ENCODE results near the gene PPP6R3. TPM values are rescaled to one million over a fixed set of nuclear protein-coding genes. Genes with fewer than 3 reads are reported as not detected.
"Not testable (repeated sequence)": the region's sequence is repeated elsewhere in the genome, so short reads cannot be mapped to it uniquely, and the experiment has no call there.

The PPP6R3 gene
- polyA plus RNA-seq, 3 donors from 2014 or later = 18.2 to 48.4 (median 29.8) TPM

DNA sequence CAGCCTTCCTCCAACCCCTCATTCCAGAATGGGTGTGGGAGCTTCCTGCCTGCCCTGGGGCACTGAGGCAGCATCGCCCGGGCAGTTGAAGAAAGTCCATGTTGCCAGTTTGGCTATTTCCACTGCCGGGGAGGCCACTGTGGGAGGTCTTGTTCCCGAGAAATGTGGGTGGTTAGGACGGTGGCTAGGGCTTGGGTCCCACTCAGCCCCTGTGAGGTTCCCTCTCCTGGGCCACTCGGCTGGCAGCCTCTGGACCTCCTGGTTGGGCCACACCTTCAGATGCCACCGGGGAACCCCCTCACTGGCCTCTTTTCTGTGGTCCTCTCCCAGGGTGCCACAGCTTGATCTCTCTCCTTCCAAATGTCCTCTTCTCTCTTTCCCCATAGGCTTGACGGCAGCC lies 5.1 kb upstream of the PPP6R3 start:
- H3K36me3 Mint-ChIP-seq = no peaks in the 10 kb centered on the region
- DNase-seq = no peak
- no peak overlapping the region for H3K4me3 Mint-ChIP-seq
- H3K9me3 Mint-ChIP-seq = no peaks in the 10 kb centered on the region
- H3K4me1 Mint-ChIP-seq = peaks cover 5 to 7% of the 10 kb centered on the region in 2 donors
- peaks cover 2 to 11% (median 9%) of the 10 kb centered on the region in 3 donors for H3K27me3 Mint-ChIP-seq (ENCODE audit: low read depth in 3 of 3)
- no peak overlapping the region for H3K27ac Mint-ChIP-seq

DNA sequence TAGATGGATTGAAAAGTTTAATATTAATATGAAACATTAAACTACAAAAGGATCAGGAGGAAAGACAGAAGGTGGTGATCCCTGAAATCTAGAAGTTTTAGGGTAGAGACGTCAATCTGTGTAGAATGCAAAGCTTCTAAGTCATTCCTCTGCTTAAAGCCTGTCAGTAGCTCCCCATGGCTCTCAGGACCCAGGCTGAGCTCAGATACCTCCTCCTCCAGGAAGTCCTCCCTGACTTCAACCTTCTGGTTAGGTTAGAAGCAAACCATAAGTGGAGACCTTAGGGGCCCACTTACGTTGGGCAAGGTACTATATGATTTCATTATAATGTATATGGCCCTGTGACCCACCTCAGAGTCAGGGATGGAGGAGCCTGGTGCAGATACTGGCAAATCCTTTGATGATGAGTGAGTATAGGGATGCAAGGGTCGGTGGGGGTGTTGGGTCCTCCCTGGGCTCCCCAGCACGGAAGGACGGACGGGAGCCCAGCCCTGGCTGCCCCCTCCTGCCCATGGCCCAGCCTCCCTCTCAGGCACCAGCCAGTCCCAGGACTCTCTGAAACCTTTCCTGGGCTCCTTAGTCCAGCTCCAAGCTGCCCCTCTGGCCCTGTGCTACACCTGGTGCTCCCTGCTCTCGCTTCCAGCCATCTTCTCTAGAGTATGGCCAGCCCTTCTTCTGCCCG lies 3.2 kb upstream of the PPP6R3 start:
- H3K27ac Mint-ChIP-seq = no peak overlapping the region
- H3K36me3 Mint-ChIP-seq = no peaks in the 10 kb centered on the region
- peak overlapping the region in 1 of 5 donors; percentile 46 for H3K4me3 Mint-ChIP-seq
- no peaks in the 10 kb centered on the region for H3K9me3 Mint-ChIP-seq
- H3K4me1 Mint-ChIP-seq = peaks cover 16 to 17% of the 10 kb centered on the region in 2 donors
- H3K27me3 Mint-ChIP-seq (ENCODE audit: low read depth in 3 of 3) = peaks cover 2 to 16% (median 11%) of the 10 kb centered on the region in 3 donors
- DNase-seq = no peak

DNA sequence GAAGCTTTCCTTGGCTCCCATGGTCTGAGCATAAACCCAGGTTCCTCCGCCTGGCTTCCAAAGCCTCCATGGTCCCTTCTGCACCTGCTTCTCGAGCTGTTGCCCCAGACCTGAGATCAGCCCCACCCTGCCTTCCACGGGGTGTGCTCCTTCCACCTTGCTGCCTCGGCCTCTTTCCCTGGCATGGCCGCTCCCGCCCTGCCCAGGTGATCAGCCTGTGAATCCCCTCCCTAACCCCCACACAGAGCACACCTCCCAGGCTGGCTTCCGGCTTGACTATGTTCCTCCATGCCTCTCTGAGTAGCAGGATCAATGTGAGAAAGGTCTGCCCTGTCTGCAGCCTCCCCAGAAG lies 2.7 kb upstream of the PPP6R3 start:
- peak overlapping the region in 3 of 5 donors; percentile 45 to 47 (median 46) for H3K4me3 Mint-ChIP-seq
- peak overlapping the region in 2 of 6 donors; percentile 27 to 28 for H3K27ac Mint-ChIP-seq
- no peaks in the 10 kb centered on the region for H3K36me3 Mint-ChIP-seq

DNA sequence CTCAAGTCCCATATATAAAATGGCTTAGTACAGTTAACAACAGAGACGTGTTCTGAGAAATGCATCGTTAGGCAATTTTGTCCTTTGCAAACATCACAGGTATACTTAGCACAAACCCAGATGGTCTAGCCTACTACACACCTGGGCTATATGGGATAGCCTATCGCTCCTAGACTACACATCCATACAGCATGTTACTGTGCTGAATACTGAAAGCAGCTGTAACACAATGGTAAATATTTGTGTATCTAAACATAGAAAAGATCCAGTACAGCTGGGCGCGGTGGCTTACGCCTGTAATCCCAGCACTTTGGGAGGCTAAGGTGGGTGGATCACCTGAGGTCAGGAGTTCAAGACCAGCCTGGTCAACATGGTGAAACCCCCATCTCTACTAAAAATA lies 2.2 kb upstream of the PPP6R3 start:
- peaks cover 25 to 26% of the 10 kb centered on the region in 2 donors for H3K4me1 Mint-ChIP-seq
- peak overlapping the region in 4 of 5 donors; percentile 24 to 51 (median 46) for H3K4me3 Mint-ChIP-seq
- not testable (repeated sequence) for DNase-seq, H3K36me3 Mint-ChIP-seq, H3K9me3 Mint-ChIP-seq
- peak overlapping the region in 2 of 6 donors; percentile 27 to 58 for H3K27ac Mint-ChIP-seq
- H3K27me3 Mint-ChIP-seq (ENCODE audit: low read depth in 3 of 3) = peaks cover 2 to 16% (median 11%) of the 10 kb centered on the region in 3 donors

More for the DNA sequence above, 2.7 kb upstream of the PPP6R3 start:
- Mint-ChIP-seq H3K27me3 (ENCODE audit: low read depth in 3 of 3) (peaks cover 2 to 16% (median 11%) of the 10 kb centered on the region in 3 donors), H3K4me1 (peaks cover 21 to 22% of the 10 kb centered on the region in 2 donors), H3K9me3 (no peaks in the 10 kb centered on the region)
- no peak for DNase-seq

DNA sequence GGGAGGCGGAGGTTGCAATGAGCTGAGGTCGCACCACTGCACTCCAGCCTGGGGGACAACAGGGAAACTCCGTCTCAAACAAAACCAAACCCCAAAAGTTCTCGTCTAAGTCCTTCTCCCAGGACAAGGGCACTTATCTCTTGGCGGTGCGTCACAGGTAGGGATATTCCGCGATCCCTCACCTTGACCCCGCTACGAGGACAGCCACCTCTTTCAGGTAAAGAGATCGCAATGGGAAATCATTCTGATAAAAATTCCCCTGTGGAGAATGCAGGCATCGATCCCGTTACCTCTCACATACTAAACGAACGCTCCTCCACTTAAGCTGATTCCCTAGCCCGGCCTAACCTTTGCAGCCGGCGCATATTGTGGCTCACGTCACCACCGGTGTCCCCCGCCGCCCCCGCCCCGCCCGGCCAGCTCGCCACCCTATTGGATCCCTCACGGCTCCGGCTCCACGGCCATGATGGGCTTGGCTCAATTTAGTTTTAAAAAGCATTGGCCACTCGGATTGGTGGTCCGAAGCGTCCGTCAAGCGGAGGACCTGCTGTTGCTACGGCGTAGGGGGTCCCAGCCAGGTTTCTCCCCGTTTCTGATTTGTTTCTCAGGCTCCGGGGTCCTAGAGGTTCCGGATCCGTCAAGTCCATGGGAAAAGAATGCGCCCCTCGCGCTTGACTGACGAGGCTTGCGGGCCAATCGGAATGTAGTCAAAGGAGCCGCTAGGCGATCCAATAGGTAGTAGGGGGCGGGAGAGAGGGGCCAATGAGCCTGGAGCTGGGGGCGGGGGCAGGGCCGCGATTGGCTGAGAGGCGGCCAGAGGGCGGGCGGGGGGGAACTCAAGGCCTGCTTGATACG lies 439 bp upstream of the PPP6R3 start:
- DNase-seq = peak; percentile 93 to 96 (median 95)
- H3K4me1 Mint-ChIP-seq = peaks cover 41 to 44% of the 10 kb centered on the region in 2 donors
- H3K27me3 Mint-ChIP-seq (ENCODE audit: low read depth in 3 of 3) = peaks cover 2 to 15% (median 11%) of the 10 kb centered on the region in 3 donors
- no peaks in the 10 kb centered on the region for H3K9me3 Mint-ChIP-seq
- peak overlapping the region; percentile 93 to 98 (median 95) for H3K27ac Mint-ChIP-seq
- peak overlapping the region; percentile 91 to 98 (median 92) for H3K4me3 Mint-ChIP-seq
- H3K36me3 Mint-ChIP-seq = no peaks in the 10 kb centered on the region

DNA sequence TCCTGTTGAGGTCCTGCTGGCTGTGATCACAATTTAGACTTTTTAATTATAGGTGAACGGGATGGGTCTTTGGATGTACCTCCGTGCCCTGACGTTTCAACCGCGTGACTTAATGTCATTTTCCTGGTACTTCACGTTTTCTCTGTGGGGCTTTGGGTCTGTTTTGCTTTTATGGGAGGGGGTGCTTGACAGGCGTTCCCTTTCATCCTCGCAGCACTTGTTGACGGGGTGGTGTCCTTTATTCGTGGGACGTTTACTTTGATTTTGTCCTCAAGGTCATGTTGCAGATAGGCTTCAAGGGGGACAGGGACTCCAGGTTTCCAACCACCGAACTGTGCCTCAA lies 994 bp downstream of the PPP6R3 start:
- H3K27me3 Mint-ChIP-seq (ENCODE audit: low read depth in 3 of 3) = peaks cover 0 to 15% (median 11%) of the 10 kb centered on the region in 3 donors
- no peaks in the 10 kb centered on the region for H3K36me3 Mint-ChIP-seq
- H3K27ac Mint-ChIP-seq = peak overlapping the region; percentile 85 to 95 (median 92)
- DNase-seq = no peak
- no peaks in the 10 kb centered on the region for H3K9me3 Mint-ChIP-seq
- H3K4me1 Mint-ChIP-seq = peaks cover 52 to 56% of the 10 kb centered on the region in 2 donors
- H3K4me3 Mint-ChIP-seq = peak overlapping the region; percentile 78 to 97 (median 84)

DNA sequence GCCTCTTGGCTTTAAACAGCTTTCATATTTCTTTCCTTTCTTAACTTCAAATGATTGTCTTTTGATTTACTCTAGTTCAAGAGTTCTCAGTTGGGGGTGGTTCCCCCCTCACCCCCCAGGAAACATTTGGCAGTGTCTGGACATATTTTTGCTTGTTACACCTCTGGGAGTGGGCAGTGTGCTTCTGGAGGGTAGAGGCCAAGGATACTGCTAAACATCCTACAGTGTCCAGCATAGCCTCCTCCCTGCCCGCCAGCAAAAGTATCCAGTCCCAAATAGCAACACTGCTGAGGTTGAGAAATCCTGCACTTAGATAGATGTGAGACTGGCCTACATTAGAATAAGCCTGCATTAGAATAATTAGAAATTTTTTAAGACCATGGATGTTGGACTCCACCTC lies 3.2 kb downstream of the PPP6R3 start:
- DNase-seq = no peak
- Mint-ChIP-seq H3K4me1 (peaks cover 71 to 74% of the 10 kb centered on the region in 2 donors), H3K27me3 (ENCODE audit: low read depth in 3 of 3) (peaks cover 0 to 15% (median 11%) of the 10 kb centered on the region in 3 donors), H3K4me3 (peak overlapping the region; percentile 44 to 80 (median 56)), H3K27ac (peak overlapping the region in 5 of 6 donors; percentile 25 to 81 (median 69)), H3K9me3 (no peaks in the 10 kb centered on the region), H3K36me3 (no peaks in the 10 kb centered on the region)

DNA sequence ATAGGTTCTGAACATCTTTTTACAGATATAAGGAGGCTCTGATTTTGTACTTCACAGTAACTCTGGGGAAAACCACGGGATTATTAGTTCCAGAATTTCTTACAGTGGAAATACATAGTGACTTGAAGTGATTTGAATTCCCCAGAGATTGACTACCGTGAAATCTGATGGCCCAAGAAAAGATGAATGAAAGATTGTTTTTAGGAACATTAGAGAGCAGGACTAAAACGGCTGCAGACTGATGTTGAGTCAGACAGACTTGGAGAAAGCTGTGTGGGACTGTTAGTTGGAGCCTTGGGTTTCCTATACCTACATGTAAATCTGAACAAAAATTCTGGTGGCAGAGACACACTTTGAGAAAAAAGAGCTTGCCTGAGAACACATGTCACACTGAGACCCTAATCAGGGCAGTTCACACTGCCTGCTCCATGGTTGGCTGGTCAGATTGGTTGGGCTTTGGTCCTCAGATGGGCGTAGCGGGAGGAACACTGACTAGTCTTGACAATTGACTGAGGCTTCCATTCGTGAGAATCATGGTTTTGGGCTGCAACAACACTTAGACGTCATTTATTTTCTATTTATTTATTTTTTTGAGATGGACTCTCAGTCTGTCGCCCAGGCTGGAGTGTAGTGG lies 6.8 kb downstream of the PPP6R3 start:
- Mint-ChIP-seq H3K4me3 (peak overlapping the region in 4 of 5 donors; percentile 40 to 77 (median 49)), H3K27ac (peak overlapping the region in 5 of 6 donors; percentile 38 to 90 (median 79)), H3K4me1 (peaks cover 90 to 95% of the 10 kb centered on the region in 2 donors)

DNA sequence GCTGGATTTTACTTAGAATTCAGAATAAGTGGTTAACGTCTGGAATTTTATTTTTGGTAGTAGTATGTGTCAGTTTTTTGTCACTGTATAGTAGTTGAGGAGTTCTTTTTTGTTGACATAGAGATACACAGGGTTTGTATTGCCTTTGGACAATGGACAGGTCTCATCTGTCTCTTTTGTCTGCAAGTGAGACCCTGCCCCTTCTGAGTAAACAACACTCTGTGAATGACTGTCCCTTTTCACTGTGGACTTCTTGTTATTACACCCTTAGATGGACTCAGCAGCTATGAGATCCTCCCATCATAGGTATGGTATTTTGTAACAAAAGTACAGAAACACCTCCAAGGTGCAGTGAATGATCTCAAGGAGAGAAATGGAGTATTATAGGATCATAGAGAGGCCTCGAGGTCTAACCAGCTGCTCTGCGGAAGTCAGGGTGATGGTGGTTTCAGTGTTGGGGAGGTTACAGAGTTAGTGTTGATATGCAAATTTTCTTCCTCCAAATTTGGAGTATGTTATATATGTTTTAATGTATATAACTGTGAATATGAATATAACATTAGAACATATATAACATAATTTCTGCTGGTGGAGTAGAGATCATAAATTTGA lies 7.8 kb downstream of the PPP6R3 start:
- H3K4me3 Mint-ChIP-seq = peak overlapping the region; percentile 69 to 86 (median 78)
- H3K9me3 Mint-ChIP-seq = no peaks in the 10 kb centered on the region
- H3K27ac Mint-ChIP-seq = peak overlapping the region; percentile 48 to 84 (median 80)
- H3K4me1 Mint-ChIP-seq = peaks cover 91 to 95% of the 10 kb centered on the region in 2 donors
- peaks cover 2 to 6% (median 2%) of the 10 kb centered on the region in 3 donors for H3K27me3 Mint-ChIP-seq (ENCODE audit: low read depth in 3 of 3)
- peak; percentile 19 to 35 (median 32) for DNase-seq
- H3K36me3 Mint-ChIP-seq = no peaks in the 10 kb centered on the region

More for the DNA sequence above, 6.8 kb downstream of the PPP6R3 start:
- DNase-seq = no peak
- H3K27me3 Mint-ChIP-seq (ENCODE audit: low read depth in 3 of 3) = peaks cover 2 to 6% (median 2%) of the 10 kb centered on the region in 3 donors
- no peaks in the 10 kb centered on the region for H3K9me3 Mint-ChIP-seq
- H3K36me3 Mint-ChIP-seq = no peaks in the 10 kb centered on the region

DNA sequence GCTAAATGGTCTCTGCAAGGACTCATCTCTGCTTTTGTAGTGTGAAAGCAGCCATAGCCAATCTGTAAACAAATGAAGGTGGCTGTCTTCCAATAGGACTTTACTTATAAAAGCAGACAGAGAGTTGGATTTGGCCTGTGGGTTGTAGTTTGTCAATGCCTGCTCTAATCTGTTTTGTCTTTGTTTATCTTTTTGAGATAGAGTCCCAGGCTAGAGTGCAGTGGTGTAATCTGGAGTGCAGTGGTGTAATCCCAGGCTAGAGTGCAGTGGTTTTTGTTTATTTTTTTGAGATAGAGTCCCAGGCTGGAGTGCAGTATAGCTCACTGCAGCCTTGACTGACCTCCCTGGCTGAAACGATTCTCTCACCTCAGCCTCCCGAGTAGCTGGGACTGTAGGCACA lies 8.6 kb downstream of the PPP6R3 start:
- Mint-ChIP-seq H3K4me1 (peaks cover 89 to 95% of the 10 kb centered on the region in 2 donors), H3K36me3 (no peaks in the 10 kb centered on the region), H3K27me3 (ENCODE audit: low read depth in 3 of 3) (peaks cover 2 to 6% (median 2%) of the 10 kb centered on the region in 3 donors)

DNA sequence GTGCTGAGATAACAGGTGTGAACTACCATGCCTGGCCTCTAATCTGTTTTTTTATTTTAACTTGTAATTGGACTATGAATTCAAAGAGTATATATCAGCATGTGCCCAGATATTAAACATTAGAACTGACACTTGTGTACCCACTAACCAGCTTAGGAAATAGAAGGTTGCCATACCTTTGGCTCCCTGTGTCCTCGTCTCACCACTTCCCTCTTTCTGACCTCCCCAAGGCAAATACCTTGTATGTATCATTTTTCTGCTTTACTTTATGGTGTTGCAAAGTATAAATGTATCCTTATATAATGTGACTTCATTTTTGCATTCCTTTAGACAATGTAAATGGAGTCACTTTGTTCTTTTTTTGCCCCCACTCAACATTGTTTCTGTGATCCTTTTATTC lies 9.1 kb downstream of the PPP6R3 start:
- peaks cover 2 to 6% (median 2%) of the 10 kb centered on the region in 3 donors for H3K27me3 Mint-ChIP-seq (ENCODE audit: low read depth in 3 of 3)
- H3K27ac Mint-ChIP-seq = peak overlapping the region; percentile 22 to 85 (median 62)
- peak overlapping the region; percentile 69 to 86 (median 77) for H3K4me3 Mint-ChIP-seq
- H3K4me1 Mint-ChIP-seq = peaks cover 87 to 95% of the 10 kb centered on the region in 2 donors
- no peak for DNase-seq
- no peaks in the 10 kb centered on the region for H3K9me3 Mint-ChIP-seq
- H3K36me3 Mint-ChIP-seq = no peaks in the 10 kb centered on the region

More for the DNA sequence above, 8.6 kb downstream of the PPP6R3 start:
- DNase-seq = no peak
- Mint-ChIP-seq H3K4me3 (peak overlapping the region; percentile 69 to 86 (median 73)), H3K9me3 (no peaks in the 10 kb centered on the region), H3K27ac (peak overlapping the region in 4 of 6 donors; percentile 31 to 76 (median 56))

DNA sequence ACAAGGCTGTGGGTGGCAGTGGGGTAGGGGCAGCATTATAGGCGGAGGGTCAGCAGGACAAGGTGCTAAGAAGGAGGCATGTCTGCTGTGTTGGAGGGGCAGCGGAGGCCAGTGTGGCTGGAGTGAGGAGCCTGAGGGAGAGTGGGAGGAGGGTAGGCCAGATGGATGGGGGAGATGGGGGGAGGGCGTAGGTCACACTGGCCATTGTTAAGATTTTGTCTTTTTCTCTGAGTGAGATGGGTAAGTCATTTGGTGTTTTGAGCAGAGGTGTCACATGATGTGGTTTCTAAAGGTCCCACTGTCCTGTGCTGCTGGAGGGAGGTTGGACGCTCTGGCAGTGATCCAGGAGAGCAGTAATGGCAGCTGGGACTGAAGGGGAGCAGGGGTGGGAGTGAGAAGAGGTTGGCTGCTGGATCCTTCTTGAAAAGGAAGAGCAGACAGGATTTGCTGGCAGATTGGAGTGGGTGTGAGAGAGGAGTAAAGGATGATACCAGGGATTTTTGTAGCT lies 9.8 kb downstream of the PPP6R3 start:
- H3K36me3 Mint-ChIP-seq = no peaks in the 10 kb centered on the region
- H3K9me3 Mint-ChIP-seq = no peaks in the 10 kb centered on the region
- H3K4me3 Mint-ChIP-seq = peak overlapping the region; percentile 69 to 86 (median 77)
- H3K4me1 Mint-ChIP-seq = peaks cover 87 to 92% of the 10 kb centered on the region in 2 donors
- H3K27ac Mint-ChIP-seq = peak overlapping the region; percentile 39 to 91 (median 78)
- peaks cover 2 to 6% (median 2%) of the 10 kb centered on the region in 3 donors for H3K27me3 Mint-ChIP-seq (ENCODE audit: low read depth in 3 of 3)
- DNase-seq = no peak
